Mucosa of descending colon (tissue), 3 donors: ENCODE measurements around the gene NPTN. TPM values are rescaled to one million over a fixed set of nuclear protein-coding genes. Genes with fewer than 3 reads are reported as not detected.

ENCODE experiments used
- ATAC-seq: fragments of 200-7000 bp; cut with Tn5 transposase; one replicate; pipeline ENCODE4 v1.9.1; 2020; ENCODE audit warnings: mild to moderate bottlenecking, moderate library complexity
- DNase-seq, 3 donors: peaks; one replicate each; pipeline ENCODE4 v3.0.0-alpha.2; 2020
- H3K36me3 ChIP-seq: fragments of 200-600 bp; one replicate; pipeline ENCODE4 v1.8.0; 2021; ENCODE audit warnings: low read depth, mild to moderate bottlenecking
- H3K4me1 ChIP-seq: fragments of 200-600 bp; one replicate; pipeline ENCODE4 v1.8.0; 2021; ENCODE audit warnings: low read depth, mild to moderate bottlenecking
- H3K4me3 ChIP-seq: fragments of 200-600 bp; one replicate; pipeline ENCODE4 v1.8.0; 2021; ENCODE audit warnings: mild to moderate bottlenecking
- H3K9me3 ChIP-seq: fragments of 200-600 bp; one replicate; pipeline ENCODE4 v1.8.0; 2021; ENCODE audit warnings: mild to moderate bottlenecking
- CTCF ChIP-seq: fragments of 200-600 bp; IDR thresholded peaks from one replicate; pipeline ENCODE4 v1.8.0; 2022; ENCODE audit warnings: antibody characterized with exemption, mild to moderate bottlenecking
- intact Hi-C, 2 donors: fragments of 100-400 bp; cut with DNase I in 1 of 2; cut with micrococcal nuclease in 1 of 2; formaldehyde crosslinking; loops; one replicate each; pipeline versions ENCODE4 v1.11.0 to v1.11.1; 2022; cut with DNase I, micrococcal nuclease
- total RNA-seq, 3 donors: library from RNA; stranded (reverse); fragmentation: NEBNext Ultra II Directional in 2 of 3; extraction: Animal tissue kit (Norgen Biotek cat#: 25700) in 2 of 3; gene quantifications; one replicate each; pipeline versions ENCODE4 v1.2.1 to v1.2.4, GENCODE V29; 2021 to 2023
- donor health status: DM: no; HTN: no; CAD: no; lungs with moderate emphysema.
- donor health status: DM: no; HTN: no; CAD: no.
- donor health status: DM: no; HTN: yes; CAD: no.

Gene NPTN
- total RNA-seq, 3 donors from 2014 or later = 157 to 200 (median 168) TPM

- Histone ChIP-seq H3K4me3 (no peak overlapping the region), H3K9me3 (no peaks in the 10 kb centered on the region), H3K36me3 (no peaks in the 10 kb centered on the region), H3K4me1 (no peaks in the 10 kb centered on the region)
- intact Hi-C loops = no loop called here
- TF ChIP-seq CTCF = no peak
- no peak for DNase-seq
- ATAC-seq = no peak
Measured at GRCh38 chr15:73590263-73590662, 42.9 kb downstream of the NPTN start.

- Histone ChIP-seq H3K36me3 (no peaks in the 10 kb centered on the region), H3K4me1 (no peaks in the 10 kb centered on the region), H3K9me3 (no peaks in the 10 kb centered on the region), H3K4me3 (no peak overlapping the region)
- TF ChIP-seq CTCF = no peak
- no peak for DNase-seq
- intact Hi-C loops = no loop called here
- no peak for ATAC-seq
Measured at GRCh38 chr15:73589766-73590165, 43.4 kb downstream of the NPTN start.

- H3K9me3 ChIP-seq = no peaks in the 10 kb centered on the region
- DNase-seq (no peak), ATAC-seq (no peak)
- intact Hi-C loops = no loop called here
- no peaks in the 10 kb centered on the region for H3K36me3 ChIP-seq
- no peak for TF ChIP-seq CTCF
- no peak overlapping the region for H3K4me3 ChIP-seq
- H3K4me1 ChIP-seq = no peaks in the 10 kb centered on the region
Measured at GRCh38 chr15:73585871-73586654, 47.1 kb downstream of the NPTN start.

- DNase-seq (no peak), ATAC-seq (no peak)
- Histone ChIP-seq H3K9me3 (no peaks in the 10 kb centered on the region), H3K36me3 (no peaks in the 10 kb centered on the region), H3K4me1 (no peaks in the 10 kb centered on the region), H3K4me3 (no peak overlapping the region)
- intact Hi-C loops = no loop called here
- no peak for TF ChIP-seq CTCF
Measured at GRCh38 chr15:73584699-73585420, 48.3 kb downstream of the NPTN start.

- Histone ChIP-seq H3K4me1 (peaks cover 2% of the 10 kb centered on the region), H3K9me3 (no peaks in the 10 kb centered on the region), H3K4me3 (no peak overlapping the region), H3K36me3 (no peaks in the 10 kb centered on the region)
- no peak for TF ChIP-seq CTCF
- ATAC-seq (no peak), DNase-seq (no peak)
- intact Hi-C loops = no loop called here
Measured at GRCh38 chr15:73583544-73583943, 49.6 kb downstream of the NPTN start.
